Neural cell (in vitro differentiated cells): Measurements from ENCODE around the gene STAG2. TPM values are rescaled to one million over a fixed set of nuclear protein-coding genes. Genes with fewer than 3 reads are reported as not detected.

Experiments used
- H2AFZ ChIP-seq: fragments of 200-600, 300-800 bp; sonication (generic), shearing (Covaris generic); 2 replicates; pipeline ENCODE4 v1.6.0; 2014; ENCODE audit warnings: low read depth, mild to moderate bottlenecking, antibody characterized with exemption, low read length, moderate library complexity
- H3F3A ChIP-seq: fragments of 200-600 bp; shearing (Covaris generic); 2 replicates; pipeline ENCODE4 v1.6.1; 2016; ENCODE audit warnings: mild to moderate bottlenecking, moderate library complexity, mixed read lengths, antibody characterized with exemption, low read length; ENCODE audit not compliant: insufficient read depth, poor library complexity, severe bottlenecking
- H3K27ac ChIP-seq: fragments of 200-600, 300-800 bp; sonication (generic), shearing (Covaris generic); 2 replicates; pipeline ENCODE4 v1.5.1; 2014; ENCODE audit warnings: mild to moderate bottlenecking, low read length, moderate library complexity
- H3K27me3 ChIP-seq: fragments of 300-800, 200-600 bp; sonication (generic), shearing (Covaris generic); 2 replicates; pipeline ENCODE4 v1.6.0; 2014; ENCODE audit warnings: mild to moderate bottlenecking, low read depth, low read length, moderate library complexity; ENCODE audit not compliant: insufficient read depth
- H3K36me3 ChIP-seq: fragments of 300-800, 200-600 bp; sonication (generic), shearing (Covaris generic); 2 replicates; pipeline ENCODE4 v1.5.1; 2014; ENCODE audit warnings: mild to moderate bottlenecking, antibody characterized with exemption, low read length, moderate library complexity; ENCODE audit not compliant: insufficient read depth
- H3K4me2 ChIP-seq: fragments of 300-800, 200-600 bp; sonication (generic), shearing (Covaris generic); 2 replicates; pipeline ENCODE4 v1.6.0; 2014; ENCODE audit warnings: mild to moderate bottlenecking, low read length
- H3K4me3 ChIP-seq: fragments of 300-800, 200-600 bp; sonication (generic), shearing (Covaris generic); 2 replicates; pipeline ENCODE4 v1.5.1; 2014; ENCODE audit warnings: mild to moderate bottlenecking, low read length, moderate library complexity
- H3K79me2 ChIP-seq: fragments of 200-600 bp; shearing (Covaris generic); replicated peaks from 2 replicates; pipeline ENCODE4 v1.6.0; 2014; ENCODE audit warnings: mild to moderate bottlenecking, low read length, moderate library complexity; ENCODE audit not compliant: insufficient read depth
- H3K9ac ChIP-seq: fragments of 300-800, 200-600 bp; sonication (generic), shearing (Covaris generic); 2 replicates; pipeline ENCODE4 v1.6.1; 2016; ENCODE audit warnings: mild to moderate bottlenecking, low read length, mixed read lengths
- H3K9me2 ChIP-seq: fragments of 200-600 bp; shearing (Covaris generic); 2 replicates; pipeline ENCODE4 v1.6.1; 2016; ENCODE audit warnings: mild to moderate bottlenecking, low read length, mixed read lengths; ENCODE audit not compliant: insufficient read depth
- H3K9me3 ChIP-seq: fragments of 200-600, 300-800 bp; sonication (generic), shearing (Covaris generic); 2 replicates; pipeline ENCODE4 v1.6.1; 2016; ENCODE audit warnings: mild to moderate bottlenecking, mixed run types, low read length, moderate library complexity, mixed read lengths
- H4K20me1 ChIP-seq: fragments of 200-600 bp; shearing (Covaris generic); 2 replicates; pipeline ENCODE4 v1.6.1; 2016; ENCODE audit warnings: mild to moderate bottlenecking, mixed run types; ENCODE audit not compliant: insufficient read depth
- EP300 ChIP-seq: fragments of 450-650 bp; conservative IDR thresholded peaks from 2 replicates; pipeline ENCODE4 v1.6.1; 2014; ENCODE audit warnings: antibody characterized with exemption, mild to moderate bottlenecking, moderate library complexity; ENCODE audit not compliant: poor library complexity, severe bottlenecking
- EZH2 ChIP-seq: fragments of 200-600, 300-800 bp; shearing (Covaris generic), sonication (generic); IDR thresholded peaks from 2 replicates; pipeline ENCODE4 v1.6.1; 2014; ENCODE audit warnings: antibody characterized with exemption, low read length, borderline replicate concordance, mild to moderate bottlenecking; ENCODE audit not compliant: insufficient read depth, poor library complexity, severe bottlenecking
- MXI1 ChIP-seq: fragments of 450-650 bp; conservative IDR thresholded peaks from 2 replicates; pipeline ENCODE4 v1.6.1; 2014; ENCODE audit warnings: antibody characterized with exemption, mild to moderate bottlenecking; ENCODE audit not compliant: poor library complexity, severe bottlenecking
- POLR2AphosphoS5 ChIP-seq: IDR thresholded peaks from 2 replicates; pipeline ENCODE4 v1.6.1; 2012
- RAD21 ChIP-seq: fragments of 450-650 bp; conservative IDR thresholded peaks from 2 replicates; pipeline ENCODE4 v1.6.1; 2014; ENCODE audit warnings: antibody characterized with exemption, mild to moderate bottlenecking, moderate library complexity
- SMC3 ChIP-seq: fragments of 450-650 bp; conservative IDR thresholded peaks from 2 replicates; pipeline ENCODE4 v1.6.1; 2014; ENCODE audit warnings: antibody characterized with exemption, mild to moderate bottlenecking, moderate library complexity; ENCODE audit not compliant: poor library complexity
- TAF1 ChIP-seq: IDR thresholded peaks from 2 replicates; pipeline ENCODE4 v1.6.1; 2012; ENCODE audit warnings: low read depth
- polyA plus RNA-seq: library from polyadenylated mRNA; depleted of rRNA; stranded (reverse); fragments of >200 nt; gene quantifications from 2 replicates; pipeline ENCODE4 v1.2.3, GENCODE V29; 2014
- TF ChIP-seq, protein P1 (sequence below): fragments of 450-650 bp; IDR thresholded peaks from 2 replicates; pipeline ENCODE4 v1.5.1; 2014; ENCODE audit warnings: antibody characterized with exemption, mild to moderate bottlenecking, moderate library complexity; ENCODE audit not compliant: poor library complexity, severe bottlenecking
- TF ChIP-seq, protein P2 (sequence below): IDR thresholded peaks from 2 replicates; pipeline ENCODE4 v1.6.1; 2012; ENCODE audit warnings: borderline replicate concordance

The STAG2 gene
- polyA plus RNA-seq, 1 donor from 2014 or later: 26.5 TPM

DNA sequence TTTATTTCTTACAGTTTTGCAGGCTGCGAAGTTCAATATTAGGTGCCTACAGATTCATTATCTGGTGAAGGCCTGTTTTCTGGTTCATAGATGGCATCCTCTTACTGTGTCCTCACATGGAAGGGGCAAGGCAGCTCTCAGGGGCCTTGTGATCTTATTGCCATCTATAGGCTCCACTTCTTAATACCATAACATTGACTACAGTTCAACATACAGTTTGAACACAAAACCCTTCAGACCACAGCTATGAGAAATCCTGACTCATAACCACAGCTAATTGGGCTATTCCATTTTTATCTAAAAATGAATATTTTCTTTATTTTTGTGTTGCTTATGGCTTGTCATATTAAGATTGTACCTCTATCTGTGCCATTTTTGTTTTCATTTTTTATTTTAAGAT lies 72.3 kb downstream of the STAG2 start:
- no peaks in the 10 kb centered on the region for H3K9me2 ChIP-seq
- H4K20me1 ChIP-seq: no peaks in the 10 kb centered on the region
- H3K4me2 ChIP-seq: no peak overlapping the region
- H3K27ac ChIP-seq: no peak overlapping the region
- no peaks in the 10 kb centered on the region for H3K9me3 ChIP-seq
- no peak overlapping the region for H2AFZ ChIP-seq
- no peak overlapping the region for H3K9ac ChIP-seq
- H3F3A ChIP-seq: no peaks in the 10 kb centered on the region
- no peaks in the 10 kb centered on the region for H3K79me2 ChIP-seq
- no peaks in the 10 kb centered on the region for H3K36me3 ChIP-seq
- TF ChIP-seq EP300 (no peak), TAF1 (no peak), POLR2AphosphoS5 (no peak), SMC3 (no peak), EZH2 (no peak), RAD21 (no peak), MXI1 (no peak)
- TF ChIP-seq, protein P1, sequence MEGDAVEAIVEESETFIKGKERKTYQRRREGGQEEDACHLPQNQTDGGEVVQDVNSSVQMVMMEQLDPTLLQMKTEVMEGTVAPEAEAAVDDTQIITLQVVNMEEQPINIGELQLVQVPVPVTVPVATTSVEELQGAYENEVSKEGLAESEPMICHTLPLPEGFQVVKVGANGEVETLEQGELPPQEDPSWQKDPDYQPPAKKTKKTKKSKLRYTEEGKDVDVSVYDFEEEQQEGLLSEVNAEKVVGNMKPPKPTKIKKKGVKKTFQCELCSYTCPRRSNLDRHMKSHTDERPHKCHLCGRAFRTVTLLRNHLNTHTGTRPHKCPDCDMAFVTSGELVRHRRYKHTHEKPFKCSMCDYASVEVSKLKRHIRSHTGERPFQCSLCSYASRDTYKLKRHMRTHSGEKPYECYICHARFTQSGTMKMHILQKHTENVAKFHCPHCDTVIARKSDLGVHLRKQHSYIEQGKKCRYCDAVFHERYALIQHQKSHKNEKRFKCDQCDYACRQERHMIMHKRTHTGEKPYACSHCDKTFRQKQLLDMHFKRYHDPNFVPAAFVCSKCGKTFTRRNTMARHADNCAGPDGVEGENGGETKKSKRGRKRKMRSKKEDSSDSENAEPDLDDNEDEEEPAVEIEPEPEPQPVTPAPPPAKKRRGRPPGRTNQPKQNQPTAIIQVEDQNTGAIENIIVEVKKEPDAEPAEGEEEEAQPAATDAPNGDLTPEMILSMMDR: no peak
- TF ChIP-seq, protein P2, sequence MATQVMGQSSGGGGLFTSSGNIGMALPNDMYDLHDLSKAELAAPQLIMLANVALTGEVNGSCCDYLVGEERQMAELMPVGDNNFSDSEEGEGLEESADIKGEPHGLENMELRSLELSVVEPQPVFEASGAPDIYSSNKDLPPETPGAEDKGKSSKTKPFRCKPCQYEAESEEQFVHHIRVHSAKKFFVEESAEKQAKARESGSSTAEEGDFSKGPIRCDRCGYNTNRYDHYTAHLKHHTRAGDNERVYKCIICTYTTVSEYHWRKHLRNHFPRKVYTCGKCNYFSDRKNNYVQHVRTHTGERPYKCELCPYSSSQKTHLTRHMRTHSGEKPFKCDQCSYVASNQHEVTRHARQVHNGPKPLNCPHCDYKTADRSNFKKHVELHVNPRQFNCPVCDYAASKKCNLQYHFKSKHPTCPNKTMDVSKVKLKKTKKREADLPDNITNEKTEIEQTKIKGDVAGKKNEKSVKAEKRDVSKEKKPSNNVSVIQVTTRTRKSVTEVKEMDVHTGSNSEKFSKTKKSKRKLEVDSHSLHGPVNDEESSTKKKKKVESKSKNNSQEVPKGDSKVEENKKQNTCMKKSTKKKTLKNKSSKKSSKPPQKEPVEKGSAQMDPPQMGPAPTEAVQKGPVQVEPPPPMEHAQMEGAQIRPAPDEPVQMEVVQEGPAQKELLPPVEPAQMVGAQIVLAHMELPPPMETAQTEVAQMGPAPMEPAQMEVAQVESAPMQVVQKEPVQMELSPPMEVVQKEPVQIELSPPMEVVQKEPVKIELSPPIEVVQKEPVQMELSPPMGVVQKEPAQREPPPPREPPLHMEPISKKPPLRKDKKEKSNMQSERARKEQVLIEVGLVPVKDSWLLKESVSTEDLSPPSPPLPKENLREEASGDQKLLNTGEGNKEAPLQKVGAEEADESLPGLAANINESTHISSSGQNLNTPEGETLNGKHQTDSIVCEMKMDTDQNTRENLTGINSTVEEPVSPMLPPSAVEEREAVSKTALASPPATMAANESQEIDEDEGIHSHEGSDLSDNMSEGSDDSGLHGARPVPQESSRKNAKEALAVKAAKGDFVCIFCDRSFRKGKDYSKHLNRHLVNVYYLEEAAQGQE: no peak
- no peaks in the 10 kb centered on the region for H3K27me3 ChIP-seq
- H3K4me3 ChIP-seq: no peak overlapping the region

DNA sequence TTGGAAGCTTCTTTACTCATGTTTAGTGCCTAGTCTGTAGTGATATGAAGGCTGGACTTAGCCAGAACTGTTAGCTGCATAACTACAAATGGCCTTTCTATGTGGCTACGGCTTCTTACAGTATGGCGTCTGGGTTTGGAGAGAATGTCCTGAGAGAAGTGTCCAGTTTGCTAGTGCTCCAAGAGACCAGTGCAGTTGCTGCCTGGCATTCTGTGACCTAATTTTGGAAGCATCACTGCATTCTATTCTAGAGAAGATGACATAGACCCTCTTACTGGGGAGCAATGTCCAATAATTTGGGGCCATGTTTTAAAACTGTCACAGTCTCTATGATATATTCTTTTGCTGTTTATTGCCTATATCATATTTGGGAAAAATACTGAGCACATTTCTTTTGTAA lies 74.2 kb downstream of the STAG2 start:
- Histone ChIP-seq H3K9ac (no peak overlapping the region), H3K9me2 (no peaks in the 10 kb centered on the region), H3K27me3 (no peaks in the 10 kb centered on the region), H3K79me2 (no peaks in the 10 kb centered on the region), H2AFZ (no peak overlapping the region), H3K36me3 (no peaks in the 10 kb centered on the region), H3F3A (no peaks in the 10 kb centered on the region), H3K27ac (no peak overlapping the region), H3K4me2 (no peak overlapping the region), H3K4me3 (no peak overlapping the region), H4K20me1 (no peaks in the 10 kb centered on the region), H3K9me3 (no peaks in the 10 kb centered on the region)
- TF ChIP-seq EP300: no peak
- TF ChIP-seq, protein P1: no peak
- no peak for TF ChIP-seq EZH2
- TF ChIP-seq MXI1: no peak
- no peak for TF ChIP-seq POLR2AphosphoS5
- no peak for TF ChIP-seq SMC3
- TF ChIP-seq, protein P2: no peak
- TF ChIP-seq RAD21: no peak
- no peak for TF ChIP-seq TAF1
